WTC11 (cell line): Measurements from ENCODE around the gene AUP1. TPM values are rescaled to one million over a fixed set of nuclear protein-coding genes. Genes with fewer than 3 reads are reported as not detected.
"Not testable (repeated sequence)": the region's sequence is repeated elsewhere in the genome, so short reads cannot be mapped to it uniquely, and the experiment has no call there.

ENCODE experiments used
- ATAC-seq: fragments of 200-7000 bp; cut with Tn5 transposase; 2 replicates; pipeline ENCODE4 v1.10.0; 2021; ENCODE audit warnings: mild to moderate bottlenecking, moderate library complexity
- CTCF ChIA-PET: fragments of 300-600 bp; sonication (Branson Sonifier 250); formaldehyde crosslinking; loops from one replicate; lab custom pipeline; 2021; ENCODE audit warnings: antibody characterized with exemption; lab: Charles Lee
- POLR2A ChIA-PET: fragments of 350-600 bp; sonication (Branson Sonifier 250); formaldehyde crosslinking; loops from one replicate; lab custom pipeline; 2021; ENCODE audit warnings: antibody characterized with exemption; lab: Charles Lee
- DNase-seq: peaks from one replicate; pipeline ENCODE4 v3.0.0; 2021; ENCODE audit warnings: low spot score
- H3K27ac Mint-ChIP-seq: 2 replicates; pipeline ENCODE4 v1.8.0; 2021; ENCODE audit warnings: mixed read lengths
- H3K27me3 Mint-ChIP-seq: 2 replicates; pipeline ENCODE4 v1.8.0; 2021; ENCODE audit warnings: low read depth, mild to moderate bottlenecking, moderate library complexity, mixed read lengths
- H3K36me3 Mint-ChIP-seq: 2 replicates; pipeline ENCODE4 v1.8.0; 2021; ENCODE audit warnings: mixed read lengths
- H3K4me1 Mint-ChIP-seq: 2 replicates; pipeline ENCODE4 v1.8.0; 2022; ENCODE audit warnings: mixed read lengths
- H3K4me3 Mint-ChIP-seq: 2 replicates; pipeline ENCODE4 v1.8.0; 2021; ENCODE audit warnings: mild to moderate bottlenecking, moderate library complexity, mixed read lengths
- H3K9me3 Mint-ChIP-seq: 2 replicates; pipeline ENCODE4 v1.8.0; 2021; ENCODE audit warnings: mixed read lengths
- ATF1 ChIP-seq: sonication (generic); formaldehyde crosslinking; IDR thresholded peaks from 2 replicates; pipeline ENCODE4 v1.8.1; 2023; ENCODE audit warnings: mild to moderate bottlenecking, moderate library complexity, missing genetic modification reagents
- E2F1 ChIP-seq: sonication (generic); formaldehyde crosslinking; IDR thresholded peaks from 2 replicates; pipeline ENCODE4 v1.8.0; 2022; ENCODE audit warnings: mild to moderate bottlenecking, missing genetic modification reagents
- ESRRA ChIP-seq: sonication (generic); formaldehyde crosslinking; IDR thresholded peaks from 2 replicates; pipeline ENCODE4 v1.8.1; 2022; ENCODE audit warnings: mild to moderate bottlenecking, missing genetic modification reagents, borderline replicate concordance
- ETV6 ChIP-seq: sonication (generic); formaldehyde crosslinking; IDR thresholded peaks from 2 replicates; pipeline ENCODE4 v1.8.1; 2022; ENCODE audit warnings: mild to moderate bottlenecking, missing genetic modification reagents
- IRF2 ChIP-seq: sonication (generic); formaldehyde crosslinking; IDR thresholded peaks from 2 replicates; pipeline ENCODE4 v1.8.0; 2022; ENCODE audit warnings: low read depth, missing genetic modification reagents, borderline replicate concordance
- MXD4 ChIP-seq: fragments of 250-450 bp; sonication (Bioruptor Pico); IDR thresholded peaks from 2 replicates; pipeline ENCODE4 v1.8.0; 2021; ENCODE audit warnings: mild to moderate bottlenecking, moderate library complexity, borderline replicate concordance
- RORB ChIP-seq: fragments of 250-450 bp; sonication (Bioruptor Pico); IDR thresholded peaks from 2 replicates; pipeline ENCODE4 v1.9.0; 2021; ENCODE audit warnings: mild to moderate bottlenecking
- TEAD1 ChIP-seq: sonication (generic); formaldehyde crosslinking; IDR thresholded peaks from 2 replicates; pipeline ENCODE4 v1.8.0; 2022; ENCODE audit warnings: mild to moderate bottlenecking, missing genetic modification reagents
- ZBTB43 ChIP-seq: sonication (generic); formaldehyde crosslinking; IDR thresholded peaks from 2 replicates; pipeline ENCODE4 v1.8.1; 2023; ENCODE audit warnings: mild to moderate bottlenecking, missing genetic modification reagents
- ZNF219 ChIP-seq: sonication (generic); formaldehyde crosslinking; IDR thresholded peaks from 2 replicates; pipeline ENCODE4 v1.8.0; 2023; ENCODE audit warnings: missing genetic modification reagents, mild to moderate bottlenecking, borderline replicate concordance
- ZNF232 ChIP-seq: sonication (generic); formaldehyde crosslinking; IDR thresholded peaks from 2 replicates; pipeline ENCODE4 v1.8.0; 2022; ENCODE audit warnings: mild to moderate bottlenecking, missing genetic modification reagents
- ZNF263 ChIP-seq: sonication (generic); formaldehyde crosslinking; IDR thresholded peaks from 2 replicates; pipeline ENCODE4 v1.8.1; 2022; ENCODE audit warnings: low read depth, mild to moderate bottlenecking, moderate library complexity, missing genetic modification reagents
- ZNF396 ChIP-seq: fragments of 250-450 bp; sonication (Bioruptor Pico); IDR thresholded peaks from 2 replicates; pipeline ENCODE4 v1.8.0; 2021; ENCODE audit warnings: mild to moderate bottlenecking, moderate library complexity, borderline replicate concordance
- ZNF671 ChIP-seq: fragments of 250-450 bp; sonication (Bioruptor Pico); IDR thresholded peaks from 2 replicates; pipeline ENCODE4 v1.8.0; 2021; ENCODE audit warnings: mild to moderate bottlenecking
- total RNA-seq: library from RNA; stranded (reverse); gene quantifications from 3 replicates; pipeline ENCODE4 v1.2.3, GENCODE V29; 2021
- TF ChIP-seq, protein P1 (sequence below): sonication (generic); formaldehyde crosslinking; IDR thresholded peaks from 2 replicates; pipeline ENCODE4 v1.8.1; 2023; ENCODE audit warnings: mild to moderate bottlenecking, missing genetic modification reagents
- TF ChIP-seq, protein P2 (sequence below): sonication (generic); formaldehyde crosslinking; IDR thresholded peaks from 2 replicates; pipeline ENCODE4 v1.8.0; 2022; ENCODE audit warnings: missing genetic modification reagents
- TF ChIP-seq, protein P3 (sequence below): sonication (generic); formaldehyde crosslinking; IDR thresholded peaks from 2 replicates; pipeline ENCODE4 v1.8.1; 2023; ENCODE audit warnings: mild to moderate bottlenecking, missing genetic modification reagents, moderate library complexity

The AUP1 gene
- total RNA-seq, 1 experiment from 2014 or later = 84.9 TPM

DNA sequence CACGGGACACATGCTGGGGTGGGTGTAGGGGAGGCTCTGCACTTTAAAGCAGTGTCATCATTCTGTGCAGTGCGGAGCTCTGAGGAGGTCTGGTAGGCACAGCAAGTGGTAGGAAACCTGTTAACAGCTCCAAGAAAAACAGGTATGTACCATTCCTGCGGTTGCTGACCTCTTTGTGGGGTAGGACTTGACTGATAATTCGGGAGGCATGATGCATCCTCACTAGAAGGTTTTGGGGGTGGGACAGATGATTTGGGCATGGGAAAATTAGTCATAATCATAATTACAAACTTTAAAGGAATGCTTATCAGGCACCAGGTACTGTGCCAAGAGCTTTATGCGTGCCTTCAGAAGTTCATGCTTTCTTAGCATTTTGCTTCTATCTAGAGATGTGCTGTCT, 34.7 kb upstream of the AUP1 start (continued):
- TF ChIP-seq ZNF219 (CRISPR knock-in tag) (no peak), ATF1 (CRISPR knock-in tag) (no peak), E2F1 (CRISPR knock-in tag) (no peak), ZNF671 (CRISPR knock-in tag) (no peak), TEAD1 (no peak), RORB (CRISPR knock-in tag) (no peak)
- TF ChIP-seq, protein P1, sequence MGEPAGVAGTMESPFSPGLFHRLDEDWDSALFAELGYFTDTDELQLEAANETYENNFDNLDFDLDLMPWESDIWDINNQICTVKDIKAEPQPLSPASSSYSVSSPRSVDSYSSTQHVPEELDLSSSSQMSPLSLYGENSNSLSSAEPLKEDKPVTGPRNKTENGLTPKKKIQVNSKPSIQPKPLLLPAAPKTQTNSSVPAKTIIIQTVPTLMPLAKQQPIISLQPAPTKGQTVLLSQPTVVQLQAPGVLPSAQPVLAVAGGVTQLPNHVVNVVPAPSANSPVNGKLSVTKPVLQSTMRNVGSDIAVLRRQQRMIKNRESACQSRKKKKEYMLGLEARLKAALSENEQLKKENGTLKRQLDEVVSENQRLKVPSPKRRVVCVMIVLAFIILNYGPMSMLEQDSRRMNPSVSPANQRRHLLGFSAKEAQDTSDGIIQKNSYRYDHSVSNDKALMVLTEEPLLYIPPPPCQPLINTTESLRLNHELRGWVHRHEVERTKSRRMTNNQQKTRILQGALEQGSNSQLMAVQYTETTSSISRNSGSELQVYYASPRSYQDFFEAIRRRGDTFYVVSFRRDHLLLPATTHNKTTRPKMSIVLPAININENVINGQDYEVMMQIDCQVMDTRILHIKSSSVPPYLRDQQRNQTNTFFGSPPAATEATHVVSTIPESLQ = no peak

- H3K4me3 Mint-ChIP-seq = no peak overlapping the region
- H3K9me3 Mint-ChIP-seq = no peaks in the 10 kb centered on the region
- TF ChIP-seq, protein P2, sequence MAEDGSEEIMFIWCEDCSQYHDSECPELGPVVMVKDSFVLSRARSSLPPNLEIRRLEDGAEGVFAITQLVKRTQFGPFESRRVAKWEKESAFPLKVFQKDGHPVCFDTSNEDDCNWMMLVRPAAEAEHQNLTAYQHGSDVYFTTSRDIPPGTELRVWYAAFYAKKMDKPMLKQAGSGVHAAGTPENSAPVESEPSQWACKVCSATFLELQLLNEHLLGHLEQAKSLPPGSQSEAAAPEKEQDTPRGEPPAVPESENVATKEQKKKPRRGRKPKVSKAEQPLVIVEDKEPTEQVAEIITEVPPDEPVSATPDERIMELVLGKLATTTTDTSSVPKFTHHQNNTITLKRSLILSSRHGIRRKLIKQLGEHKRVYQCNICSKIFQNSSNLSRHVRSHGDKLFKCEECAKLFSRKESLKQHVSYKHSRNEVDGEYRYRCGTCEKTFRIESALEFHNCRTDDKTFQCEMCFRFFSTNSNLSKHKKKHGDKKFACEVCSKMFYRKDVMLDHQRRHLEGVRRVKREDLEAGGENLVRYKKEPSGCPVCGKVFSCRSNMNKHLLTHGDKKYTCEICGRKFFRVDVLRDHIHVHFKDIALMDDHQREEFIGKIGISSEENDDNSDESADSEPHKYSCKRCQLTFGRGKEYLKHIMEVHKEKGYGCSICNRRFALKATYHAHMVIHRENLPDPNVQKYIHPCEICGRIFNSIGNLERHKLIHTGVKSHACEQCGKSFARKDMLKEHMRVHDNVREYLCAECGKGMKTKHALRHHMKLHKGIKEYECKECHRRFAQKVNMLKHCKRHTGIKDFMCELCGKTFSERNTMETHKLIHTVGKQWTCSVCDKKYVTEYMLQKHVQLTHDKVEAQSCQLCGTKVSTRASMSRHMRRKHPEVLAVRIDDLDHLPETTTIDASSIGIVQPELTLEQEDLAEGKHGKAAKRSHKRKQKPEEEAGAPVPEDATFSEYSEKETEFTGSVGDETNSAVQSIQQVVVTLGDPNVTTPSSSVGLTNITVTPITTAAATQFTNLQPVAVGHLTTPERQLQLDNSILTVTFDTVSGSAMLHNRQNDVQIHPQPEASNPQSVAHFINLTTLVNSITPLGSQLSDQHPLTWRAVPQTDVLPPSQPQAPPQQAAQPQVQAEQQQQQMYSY = no peak
- TF ChIP-seq MXD4 (no peak), ETV6 (no peak)
- DNase-seq = no peak
- peaks cover 13% of the 10 kb centered on the region for H3K4me1 Mint-ChIP-seq
- no peak overlapping the region for H3K27ac Mint-ChIP-seq
- peaks cover 52% of the 10 kb centered on the region for H3K27me3 Mint-ChIP-seq
- H3K36me3 Mint-ChIP-seq = no peaks in the 10 kb centered on the region
- ChIA-PET POLR2A (no interaction called here), CTCF (no interaction called here)
- ATAC-seq = no peak
Measured at GRCh38 chr2:74562126-74562775, 32.7 kb upstream of the AUP1 start.

DNA sequence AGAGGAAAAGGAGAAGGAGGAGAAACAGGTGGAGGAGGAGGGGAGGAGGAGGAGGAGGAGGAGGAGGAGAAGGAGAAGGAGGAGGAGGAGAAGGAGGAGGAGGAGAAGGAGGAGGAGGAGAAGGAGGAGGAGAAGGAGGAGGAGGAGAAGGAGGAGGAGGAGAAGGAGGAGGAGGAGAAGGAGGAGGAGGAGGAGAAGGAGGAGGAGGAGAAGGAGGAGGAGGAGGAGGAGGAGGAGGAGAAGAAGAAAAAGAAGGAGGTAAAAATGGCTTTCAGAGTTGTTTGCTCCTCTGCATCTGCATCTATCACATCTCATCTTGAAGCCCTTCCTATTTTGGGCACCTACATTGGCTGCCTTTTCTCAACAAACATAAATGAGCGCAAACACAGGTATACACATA, 31.5 kb upstream of the AUP1 start:
- H3K27ac Mint-ChIP-seq, DNase-seq, H3K36me3 Mint-ChIP-seq, H3K4me3 Mint-ChIP-seq, POLR2A ChIA-PET, ATAC-seq, H3K9me3 Mint-ChIP-seq: not testable (repeated sequence)
- TF ChIP-seq ZNF263 (CRISPR knock-in tag) = peak; percentile 83; the same call in 1 of the 2 replicates
- CTCF ChIA-PET = interaction anchor here (1.4 to 1.6 kb wide), 2 partner anchors 11 to 88 kb away, joined by 4 to 8 read pairs; partner anchors contain the start of gene MRPL53
- peaks cover 13% of the 10 kb centered on the region for H3K4me1 Mint-ChIP-seq
- H3K27me3 Mint-ChIP-seq = peaks cover 59% of the 10 kb centered on the region

DNA sequence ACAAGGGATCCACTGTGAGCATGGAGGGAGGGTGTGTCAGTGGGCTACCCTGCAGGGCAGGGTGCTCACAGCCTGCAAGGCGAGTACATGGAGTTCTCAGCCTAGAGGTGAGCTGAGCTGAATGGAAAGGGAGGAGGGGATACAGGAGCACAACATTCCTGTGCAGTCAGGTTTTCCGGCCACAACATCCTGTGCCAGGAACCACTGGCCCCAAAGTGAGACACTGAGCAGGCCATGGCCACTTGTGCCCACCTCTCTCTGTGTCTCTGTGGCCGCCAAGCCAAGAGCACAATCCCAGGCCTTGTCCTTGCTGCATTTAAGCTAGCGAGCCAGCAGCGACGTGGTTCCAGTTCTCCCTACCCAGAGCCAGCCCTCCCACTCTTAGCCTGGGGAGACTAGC, 31.1 kb upstream of the AUP1 start:
- no peaks in the 10 kb centered on the region for H3K9me3 Mint-ChIP-seq
- no peak for DNase-seq
- ATAC-seq = peak; percentile 19; the same call in 1 of the 2 replicates
- TF ChIP-seq ZNF396 (CRISPR knock-in tag) = no peak
- TF ChIP-seq, protein P3, sequence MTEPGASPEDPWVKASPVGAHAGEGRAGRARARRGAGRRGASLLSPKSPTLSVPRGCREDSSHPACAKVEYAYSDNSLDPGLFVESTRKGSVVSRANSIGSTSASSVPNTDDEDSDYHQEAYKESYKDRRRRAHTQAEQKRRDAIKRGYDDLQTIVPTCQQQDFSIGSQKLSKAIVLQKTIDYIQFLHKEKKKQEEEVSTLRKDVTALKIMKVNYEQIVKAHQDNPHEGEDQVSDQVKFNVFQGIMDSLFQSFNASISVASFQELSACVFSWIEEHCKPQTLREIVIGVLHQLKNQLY = no peak
- no peak for TF ChIP-seq ZBTB43 (CRISPR knock-in tag)
- TF ChIP-seq ESRRA = no peak
- TF ChIP-seq, protein P2 = no peak
- no peak for TF ChIP-seq IRF2 (CRISPR knock-in tag)
- TF ChIP-seq ZNF232 = no peak

More for the DNA sequence above, 31.1 kb upstream of the AUP1 start:
- Mint-ChIP-seq H3K36me3 (no peaks in the 10 kb centered on the region), H3K27me3 (peaks cover 60% of the 10 kb centered on the region), H3K4me1 (peaks cover 13% of the 10 kb centered on the region), H3K4me3 (no peak overlapping the region), H3K27ac (no peak overlapping the region)
- POLR2A ChIA-PET = interaction anchor here (0.6 kb wide), 1 partner anchor 21 kb away, joined by 3 read pairs; no protein-coding TSS in a partner anchor
- CTCF ChIA-PET = interaction anchor here (1.0 to 1.6 kb wide), 4 partner anchors 12 to 88 kb away, joined by 3 to 8 read pairs (median 4); partner anchors contain the start of gene MRPL53
